ENCODE data around the gene PCA3. TPM values are rescaled to one million over a fixed set of nuclear protein-coding genes. Genes with fewer than 3 reads are reported as not detected.

Gene PCA3
- total RNA-seq, 4 donors from 2014 or later: 0.27 TPM; not detected in 3

DNA sequence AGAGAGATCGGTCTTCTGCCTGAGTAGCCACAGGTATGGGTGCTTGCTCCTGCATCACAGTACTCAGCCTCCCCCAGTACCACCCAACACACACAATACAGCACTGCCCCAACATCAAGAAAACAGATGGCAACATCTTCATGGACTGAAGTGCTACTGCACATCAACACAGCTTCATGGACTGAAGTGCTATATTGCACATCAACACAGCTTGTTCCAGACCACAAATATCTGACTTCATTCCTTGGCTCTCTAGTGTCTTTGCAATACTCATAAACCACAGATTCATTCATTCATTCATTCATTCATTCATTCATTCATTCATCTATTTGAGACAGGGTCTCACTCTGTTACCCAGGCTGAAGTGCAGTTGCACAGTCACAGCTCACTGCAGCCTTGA is 31.1 kb upstream of the PCA3 start:
- in situ Hi-C loops (cut with MboI; ENCODE audit: low pct_ligation_motif_present in 1 of 4, low pct_unique_long_range_greater_than_20kb in 1 of 4, low sequenced_read_pairs in 3 of 4) (no loop called here), intact Hi-C loops (cut with DNase I; ENCODE audit: low total_unique reads) (no loop called here)
- H3K4me3 ChIP-seq: no peak overlapping the region
- no peaks in the 10 kb centered on the region for H3K27me3 ChIP-seq
- no peak for DNase-seq
- H3K9me3 ChIP-seq: no peaks in the 10 kb centered on the region
- 89% methylated on average over 1 of the region's 1 CpG; no CpG with 5 or more reads in 1 of the 2 donors for WGBS, 2 donors (ENCODE audit: low coverage in 1 of 2)
- no peaks in the 10 kb centered on the region for H3K4me1 ChIP-seq
- TF ChIP-seq POLR2A (IDR thresholded peaks at IDR 0.05): no peak
- TF ChIP-seq, protein P1, sequence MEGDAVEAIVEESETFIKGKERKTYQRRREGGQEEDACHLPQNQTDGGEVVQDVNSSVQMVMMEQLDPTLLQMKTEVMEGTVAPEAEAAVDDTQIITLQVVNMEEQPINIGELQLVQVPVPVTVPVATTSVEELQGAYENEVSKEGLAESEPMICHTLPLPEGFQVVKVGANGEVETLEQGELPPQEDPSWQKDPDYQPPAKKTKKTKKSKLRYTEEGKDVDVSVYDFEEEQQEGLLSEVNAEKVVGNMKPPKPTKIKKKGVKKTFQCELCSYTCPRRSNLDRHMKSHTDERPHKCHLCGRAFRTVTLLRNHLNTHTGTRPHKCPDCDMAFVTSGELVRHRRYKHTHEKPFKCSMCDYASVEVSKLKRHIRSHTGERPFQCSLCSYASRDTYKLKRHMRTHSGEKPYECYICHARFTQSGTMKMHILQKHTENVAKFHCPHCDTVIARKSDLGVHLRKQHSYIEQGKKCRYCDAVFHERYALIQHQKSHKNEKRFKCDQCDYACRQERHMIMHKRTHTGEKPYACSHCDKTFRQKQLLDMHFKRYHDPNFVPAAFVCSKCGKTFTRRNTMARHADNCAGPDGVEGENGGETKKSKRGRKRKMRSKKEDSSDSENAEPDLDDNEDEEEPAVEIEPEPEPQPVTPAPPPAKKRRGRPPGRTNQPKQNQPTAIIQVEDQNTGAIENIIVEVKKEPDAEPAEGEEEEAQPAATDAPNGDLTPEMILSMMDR (IDR thresholded peaks at IDR 0.05): no peak
- TF ChIP-seq EP300 (IDR thresholded peaks at IDR 0.05; ENCODE audit: low read depth): no peak
- TF ChIP-seq POLR2AphosphoS5 (IDR thresholded peaks at IDR 0.05): no peak
- H3K27ac ChIP-seq: no peak overlapping the region
- H3K36me3 ChIP-seq: no peaks in the 10 kb centered on the region

DNA sequence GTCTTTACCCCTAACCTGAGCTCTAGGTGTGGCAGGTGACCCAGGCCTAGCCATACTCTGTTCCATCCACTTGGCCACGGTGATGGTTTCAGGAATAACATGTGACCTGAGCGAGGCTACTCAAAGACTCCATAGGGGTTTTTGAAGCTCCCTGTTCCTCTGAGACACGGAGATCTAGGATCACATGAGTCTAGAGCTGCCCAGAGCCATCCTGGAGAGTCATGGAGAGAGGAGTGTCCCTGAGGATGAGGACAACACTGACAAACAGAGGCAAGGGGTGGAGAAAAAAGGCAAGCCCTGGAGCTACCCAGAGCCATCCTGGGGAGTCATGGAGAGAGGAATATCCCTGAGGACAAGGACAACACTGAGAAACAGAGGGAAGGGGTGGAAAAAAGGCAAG is 29.5 kb upstream of the PCA3 start:
- Histone ChIP-seq H3K4me1 (no peaks in the 10 kb centered on the region), H3K9me3 (no peaks in the 10 kb centered on the region), H3K27me3 (no peaks in the 10 kb centered on the region), H3K4me3 (no peak overlapping the region), H3K27ac (no peak overlapping the region), H3K36me3 (no peaks in the 10 kb centered on the region)
- no peak for DNase-seq
- in situ Hi-C loops (cut with MboI; ENCODE audit: low pct_ligation_motif_present in 1 of 4, low pct_unique_long_range_greater_than_20kb in 1 of 4, low sequenced_read_pairs in 3 of 4): no loop called here
- TF ChIP-seq POLR2A (IDR thresholded peaks at IDR 0.05): no peak
- TF ChIP-seq, protein P1 (IDR thresholded peaks at IDR 0.05): no peak
- intact Hi-C loops (cut with DNase I; ENCODE audit: low total_unique reads): no loop called here
- 86% methylated on average over 3 of the region's 3 CpGs; no CpG with 5 or more reads in 1 of the 2 donors for WGBS, 2 donors (ENCODE audit: low coverage in 1 of 2)

DNA sequence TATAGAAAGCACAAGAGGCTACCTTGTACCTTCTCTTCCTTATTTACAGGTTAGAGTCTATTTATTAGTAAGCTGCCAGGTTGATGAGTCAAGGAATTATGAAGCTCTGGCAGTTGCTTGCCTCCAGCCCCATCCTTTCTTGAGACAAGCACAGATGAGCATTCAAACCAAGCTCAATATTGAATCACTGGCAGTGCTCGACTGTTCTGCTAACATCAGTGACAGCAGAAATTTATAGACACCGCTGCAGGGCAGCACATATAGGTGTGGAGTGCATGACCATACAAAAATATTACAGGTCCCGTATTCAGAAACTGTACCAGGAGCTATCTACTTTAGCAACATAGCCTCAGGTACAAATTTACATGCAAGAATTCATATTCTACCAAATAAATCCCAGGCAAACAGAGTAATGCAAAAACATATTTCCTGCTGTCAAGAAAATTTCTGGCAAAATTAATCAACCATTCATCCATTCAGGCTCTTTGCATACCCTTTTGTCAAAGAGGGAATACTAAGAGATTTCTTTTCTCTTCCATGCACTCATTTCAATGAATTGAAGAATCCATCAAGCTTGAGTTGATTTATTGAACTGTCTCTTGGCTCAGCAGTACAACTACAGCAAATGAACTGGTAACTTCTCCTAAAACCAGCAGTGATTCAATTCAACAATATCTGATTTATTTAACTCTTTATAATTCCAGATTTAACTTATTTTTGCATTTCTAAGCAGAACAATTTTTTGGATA is 26.9 kb upstream of the PCA3 start:
- intact Hi-C loops (cut with DNase I; ENCODE audit: low total_unique reads) (no loop called here), in situ Hi-C loops (cut with MboI; ENCODE audit: low pct_ligation_motif_present in 1 of 4, low pct_unique_long_range_greater_than_20kb in 1 of 4, low sequenced_read_pairs in 3 of 4) (no loop called here)
- Histone ChIP-seq H3K4me3 (no peak overlapping the region), H3K4me1 (no peaks in the 10 kb centered on the region), H3K9me3 (no peaks in the 10 kb centered on the region), H3K27ac (no peak overlapping the region), H3K36me3 (no peaks in the 10 kb centered on the region), H3K27me3 (no peaks in the 10 kb centered on the region)
- no peak for DNase-seq
- no peak for TF ChIP-seq POLR2A (IDR thresholded peaks at IDR 0.05)
- no peak for TF ChIP-seq EP300 (IDR thresholded peaks at IDR 0.05; ENCODE audit: low read depth)
- TF ChIP-seq, protein P1 (IDR thresholded peaks at IDR 0.05): no peak
- no peak for TF ChIP-seq POLR2AphosphoS5 (IDR thresholded peaks at IDR 0.05)
- 77 to 95% methylated on average over 2 to 3 of the region's 3 CpGs for WGBS, 2 donors (ENCODE audit: low coverage in 1 of 2)

DNA sequence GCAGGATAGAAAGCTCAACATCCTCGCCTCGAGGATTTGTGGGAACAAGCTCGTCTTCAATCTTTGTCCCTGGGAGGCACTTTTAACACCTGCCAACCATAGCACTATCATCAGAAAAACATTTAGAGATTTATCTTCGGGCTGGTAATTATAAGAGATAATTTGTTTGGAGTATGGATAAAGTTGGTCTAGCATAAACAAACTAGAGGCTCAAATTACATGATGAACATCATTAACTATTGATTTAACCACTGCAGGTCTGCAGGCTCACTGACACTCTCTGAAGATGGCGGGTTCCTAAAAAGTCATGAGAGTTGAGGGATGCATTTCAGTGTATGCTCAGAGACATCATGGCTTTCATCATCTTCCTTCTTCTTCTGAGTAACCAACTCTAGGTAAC is 25.8 kb upstream of the PCA3 start:
- DNase-seq: no peak
- Histone ChIP-seq H3K27ac (no peak overlapping the region), H3K9me3 (no peaks in the 10 kb centered on the region), H3K4me3 (no peak overlapping the region), H3K36me3 (no peaks in the 10 kb centered on the region), H3K4me1 (no peaks in the 10 kb centered on the region), H3K27me3 (no peaks in the 10 kb centered on the region)
- intact Hi-C loops (cut with DNase I; ENCODE audit: low total_unique reads): no loop called here
- in situ Hi-C loops (cut with MboI; ENCODE audit: low pct_ligation_motif_present in 1 of 4, low pct_unique_long_range_greater_than_20kb in 1 of 4, low sequenced_read_pairs in 3 of 4): no loop called here
- 85 to 88% methylated on average over 5 of the region's 5 CpGs for WGBS, 2 donors (ENCODE audit: low coverage in 1 of 2)
- TF ChIP-seq, protein P1 (IDR thresholded peaks at IDR 0.05): no peak
- no peak for TF ChIP-seq POLR2A (IDR thresholded peaks at IDR 0.05)
- TF ChIP-seq EP300 (IDR thresholded peaks at IDR 0.05; ENCODE audit: low read depth): no peak
- no peak for TF ChIP-seq POLR2AphosphoS5 (IDR thresholded peaks at IDR 0.05)

All from transverse colon (tissue), 4 donors.